Testis (tissue), 2 donors: Measurements from ENCODE around the gene LRP1.

ENCODE experiments used
- CTCF ChIP-seq, 3 experiments: fragments of 450-650 bp in 2 of 3; fragments of 200-600 bp in 1 of 3; sonication (generic) in 1 of 3; IDR thresholded peaks; one replicate each; pipeline ENCODE4 v1.5.1; 2016 to 2019; ENCODE audit warnings: antibody characterized with exemption in 3 of 3, mild to moderate bottlenecking in 2 of 3, moderate library complexity in 1 of 3
- POLR2A ChIP-seq: fragments of 450-650 bp; IDR thresholded peaks from one replicate; pipeline ENCODE4 v1.6.1; 2017; ENCODE audit warnings: antibody characterized with exemption, mild to moderate bottlenecking, moderate library complexity

GRCh38 chr12:57196956-57197355 lies 68.7 kb downstream of the LRP1 start:
- TF ChIP-seq CTCF (IDR thresholded peaks at IDR 0.05), result no peak
- TF ChIP-seq POLR2A, result no peak
